Kidney (tissue), 14 donors: ENCODE measurements around the gene CASS4. TPM values are rescaled to one million over a fixed set of nuclear protein-coding genes. Genes with fewer than 3 reads are reported as not detected.

Source experiments
- DNase-seq, 5 donors: peaks; one replicate each; pipeline ENCODE4 v3.0.0-alpha.2; 2013 to 2020
- FAIRE-seq: peaks from 2 replicates; lab custom pipeline; 2012; peaks lifted over from hg19 to GRCh38; lab: Jason Lieb, UNC
- H3K27ac ChIP-seq, 2 donors: one replicate each; pipeline ENCODE4 v1.7.0; 2013; ENCODE audit warnings: low read depth in 2 of 2, low read length in 2 of 2, inconsistent platforms in 1 of 2
- H3K27me3 ChIP-seq: one replicate; pipeline ENCODE4 v1.7.1; 2013; ENCODE audit warnings: low read length, inconsistent platforms; ENCODE audit not compliant: control insufficient read depth, insufficient read depth
- H3K36me3 ChIP-seq, 3 donors: one replicate each; pipeline versions ENCODE4 v1.7.0 to v1.7.1; 2013; ENCODE audit warnings: low read length in 3 of 3, control low read depth in 1 of 3, inconsistent platforms in 1 of 3; ENCODE audit not compliant: insufficient read depth in 3 of 3, control insufficient read depth in 2 of 3
- H3K4me1 ChIP-seq, 3 donors: one replicate each; pipeline versions ENCODE4 v1.7.0 to v1.7.1; 2013; ENCODE audit warnings: low read length in 3 of 3, inconsistent platforms in 1 of 3, low read depth in 1 of 3; ENCODE audit not compliant: control insufficient read depth in 2 of 3, insufficient read depth in 2 of 3
- H3K4me3 ChIP-seq, 3 donors: one replicate each; pipeline versions ENCODE4 v1.7.0 to v1.8.1; 2013; ENCODE audit warnings: low read length in 3 of 3, control low read depth in 1 of 3, inconsistent platforms in 1 of 3
- H3K9ac ChIP-seq, 3 donors: one replicate each; pipeline versions ENCODE4 v1.7.0 to v1.7.1; 2013; ENCODE audit warnings: low read length in 3 of 3, control low read depth in 1 of 3, inconsistent platforms in 1 of 3
- H3K9me3 ChIP-seq, 3 donors: one replicate each; pipeline versions ENCODE4 v1.7.0 to v1.7.1; 2013; ENCODE audit warnings: low read length in 3 of 3, control low read depth in 1 of 3, inconsistent platforms in 1 of 3; ENCODE audit not compliant: control insufficient read depth in 2 of 3, insufficient read depth in 1 of 3
- intact Hi-C: fragments of 100-400 bp; cut with DNase I; formaldehyde crosslinking; loops from one replicate; pipeline ENCODE4 v1.11.1; 2022
- polyA plus RNA-seq: library from polyadenylated mRNA; stranded (reverse); fragments of 350-450 nt; fragmentation: Illumina TruSeq; extraction: RNeasy Lipid Tissue Mini Kit (QIAGEN cat#74804); gene quantifications from one replicate; pipeline ENCODE4 v1.2.3, GENCODE V29; 2014; ENCODE audit warnings: low read depth, low replicate concordance; ENCODE audit not compliant: insufficient read depth
- total RNA-seq: library from RNA; stranded (reverse); fragmentation: NEBNext Ultra II Directional; extraction: Animal tissue kit (Norgen Biotek cat#: 25700); gene quantifications from one replicate; pipeline ENCODE4 v1.2.1, GENCODE V29; 2021
- TF ChIP-seq, protein P1 (sequence below): IDR thresholded peaks from 3 replicates; pipeline ENCODE4 v1.5.1; 2012; ENCODE audit warnings: mild to moderate bottlenecking, moderate library complexity, borderline replicate concordance; ENCODE audit not compliant: insufficient read depth; ENCODE audit errors: extremely low read depth
- donor health status: control.
- donor health status: control.
- donor health status: control.
- donor health status: control.
- donor health status: control.
- donor health status: DM: yes; HTN: yes; CAD: no.
- donor health status: Normal renal cell carcinoma (clear cell type).

The CASS4 gene
- total and polyA plus RNA-seq, 2 donors from 2014 or later: 0.22 to 3.0 TPM

- Histone ChIP-seq H3K4me1 (no peaks in the 10 kb centered on the region), H3K27me3 (no peaks in the 10 kb centered on the region), H3K27ac (no peak overlapping the region), H3K36me3 (peaks cover 0 to 2% (median 0%) of the 10 kb centered on the region in 3 donors), H3K4me3 (no peak overlapping the region), H3K9ac (no peak overlapping the region), H3K9me3 (no peaks in the 10 kb centered on the region)
- TF ChIP-seq, protein P1, sequence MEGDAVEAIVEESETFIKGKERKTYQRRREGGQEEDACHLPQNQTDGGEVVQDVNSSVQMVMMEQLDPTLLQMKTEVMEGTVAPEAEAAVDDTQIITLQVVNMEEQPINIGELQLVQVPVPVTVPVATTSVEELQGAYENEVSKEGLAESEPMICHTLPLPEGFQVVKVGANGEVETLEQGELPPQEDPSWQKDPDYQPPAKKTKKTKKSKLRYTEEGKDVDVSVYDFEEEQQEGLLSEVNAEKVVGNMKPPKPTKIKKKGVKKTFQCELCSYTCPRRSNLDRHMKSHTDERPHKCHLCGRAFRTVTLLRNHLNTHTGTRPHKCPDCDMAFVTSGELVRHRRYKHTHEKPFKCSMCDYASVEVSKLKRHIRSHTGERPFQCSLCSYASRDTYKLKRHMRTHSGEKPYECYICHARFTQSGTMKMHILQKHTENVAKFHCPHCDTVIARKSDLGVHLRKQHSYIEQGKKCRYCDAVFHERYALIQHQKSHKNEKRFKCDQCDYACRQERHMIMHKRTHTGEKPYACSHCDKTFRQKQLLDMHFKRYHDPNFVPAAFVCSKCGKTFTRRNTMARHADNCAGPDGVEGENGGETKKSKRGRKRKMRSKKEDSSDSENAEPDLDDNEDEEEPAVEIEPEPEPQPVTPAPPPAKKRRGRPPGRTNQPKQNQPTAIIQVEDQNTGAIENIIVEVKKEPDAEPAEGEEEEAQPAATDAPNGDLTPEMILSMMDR: no peak
- DNase-seq (no peak), FAIRE-seq (no peak)
- intact Hi-C loops: no loop called here
Observed at GRCh38 chr20:56504373-56505005, 92.4 kb downstream of the CASS4 start.

DNA sequence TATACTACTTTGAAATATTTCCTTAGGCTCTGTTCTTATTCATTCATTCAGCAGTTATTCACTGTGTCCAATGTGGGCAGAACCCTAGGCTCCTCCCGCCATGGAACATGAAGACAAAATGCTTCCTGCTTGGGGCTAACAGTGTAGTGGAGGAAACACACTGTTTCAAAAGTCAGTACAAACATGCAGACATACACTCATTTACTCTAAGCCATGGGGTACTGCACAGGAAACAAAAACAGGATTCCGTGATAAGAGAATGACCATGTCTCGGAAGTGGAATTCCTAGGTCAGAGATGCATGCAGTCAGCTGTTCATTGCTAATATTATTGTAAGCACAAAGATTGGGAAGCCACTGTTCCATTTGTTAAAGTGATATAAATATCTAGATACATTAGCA lies 94.0 kb downstream of the CASS4 start:
- DNase-seq (peak in 1 of 5 donors; percentile 10), FAIRE-seq (no peak)
- no peak overlapping the region for H3K9ac ChIP-seq
- intact Hi-C loops: no loop called here
- no peak overlapping the region for H3K27ac ChIP-seq
- no peaks in the 10 kb centered on the region for H3K4me1 ChIP-seq
- H3K27me3 ChIP-seq: no peaks in the 10 kb centered on the region
- TF ChIP-seq, protein P1: no peak
- H3K9me3 ChIP-seq: no peaks in the 10 kb centered on the region
- H3K36me3 ChIP-seq: peaks cover 0 to 2% (median 0%) of the 10 kb centered on the region in 3 donors
- H3K4me3 ChIP-seq: no peak overlapping the region

Other genes with a start within 250 kb of the CASS4 start
- gene MC3R, start 163.5 kb upstream of the CASS4 start, total RNA-seq: not detected
- not detected for gene MC3R, start 163.5 kb upstream of the CASS4 start, polyA plus RNA-seq
- gene FAM210B, start 53.3 kb upstream of the CASS4 start, total RNA-seq: 27.2 TPM
- 34.5 TPM for gene FAM210B, start 53.3 kb upstream of the CASS4 start, polyA plus RNA-seq
- 2.7 TPM for gene AURKA, start 20.0 kb upstream of the CASS4 start, total RNA-seq
- 3.3 TPM for gene AURKA, start 20.0 kb upstream of the CASS4 start, polyA plus RNA-seq
- 30.7 TPM for gene CSTF1, start 19.6 kb upstream of the CASS4 start, total RNA-seq
- gene CSTF1, start 19.6 kb upstream of the CASS4 start, polyA plus RNA-seq: 16.2 TPM
- gene RTF2, start 56.4 kb downstream of the CASS4 start, total RNA-seq: 75.1 TPM
- 112 TPM for gene RTF2, start 56.4 kb downstream of the CASS4 start, polyA plus RNA-seq
- 0.38 TPM for gene FAM209A, start 112.5 kb downstream of the CASS4 start, total RNA-seq
- not detected for gene FAM209A, start 112.5 kb downstream of the CASS4 start, polyA plus RNA-seq
- not detected for gene FAM209B, start 121.0 kb downstream of the CASS4 start, total RNA-seq
- not detected for gene FAM209B, start 121.0 kb downstream of the CASS4 start, polyA plus RNA-seq
- gene TFAP2C, start 217.0 kb downstream of the CASS4 start, total RNA-seq: 1.4 TPM
- gene TFAP2C, start 217.0 kb downstream of the CASS4 start, polyA plus RNA-seq: 0.65 TPM